Measurements from ENCODE around the gene SPATA6L.

SPATA6L gene

DNA sequence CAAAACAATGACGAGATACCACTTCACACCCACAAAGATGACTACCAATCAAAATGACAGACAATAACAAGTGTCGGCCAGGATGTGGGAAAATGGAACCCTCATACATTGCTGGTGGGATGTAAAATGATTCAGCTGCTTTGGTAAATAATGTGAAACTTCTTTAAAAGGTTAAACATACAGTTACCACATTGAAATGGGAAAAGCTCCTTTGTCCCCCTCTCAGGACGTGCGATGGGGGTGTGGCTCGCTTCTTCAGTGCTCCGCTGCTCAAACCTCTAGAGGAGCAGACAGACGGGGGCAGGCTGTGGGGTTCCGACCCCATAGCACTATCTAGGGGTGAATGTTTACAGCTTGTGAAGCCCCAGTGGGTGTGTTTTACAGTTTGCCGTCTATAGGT, 12.2 kb downstream of the SPATA6L start:
- TF ChIP-seq, protein P1, sequence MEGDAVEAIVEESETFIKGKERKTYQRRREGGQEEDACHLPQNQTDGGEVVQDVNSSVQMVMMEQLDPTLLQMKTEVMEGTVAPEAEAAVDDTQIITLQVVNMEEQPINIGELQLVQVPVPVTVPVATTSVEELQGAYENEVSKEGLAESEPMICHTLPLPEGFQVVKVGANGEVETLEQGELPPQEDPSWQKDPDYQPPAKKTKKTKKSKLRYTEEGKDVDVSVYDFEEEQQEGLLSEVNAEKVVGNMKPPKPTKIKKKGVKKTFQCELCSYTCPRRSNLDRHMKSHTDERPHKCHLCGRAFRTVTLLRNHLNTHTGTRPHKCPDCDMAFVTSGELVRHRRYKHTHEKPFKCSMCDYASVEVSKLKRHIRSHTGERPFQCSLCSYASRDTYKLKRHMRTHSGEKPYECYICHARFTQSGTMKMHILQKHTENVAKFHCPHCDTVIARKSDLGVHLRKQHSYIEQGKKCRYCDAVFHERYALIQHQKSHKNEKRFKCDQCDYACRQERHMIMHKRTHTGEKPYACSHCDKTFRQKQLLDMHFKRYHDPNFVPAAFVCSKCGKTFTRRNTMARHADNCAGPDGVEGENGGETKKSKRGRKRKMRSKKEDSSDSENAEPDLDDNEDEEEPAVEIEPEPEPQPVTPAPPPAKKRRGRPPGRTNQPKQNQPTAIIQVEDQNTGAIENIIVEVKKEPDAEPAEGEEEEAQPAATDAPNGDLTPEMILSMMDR (IDR thresholded peaks at IDR 0.05; ENCODE audit: insufficient read depth, low read length, poor library complexity, severe bottlenecking) = no peak
- TF ChIP-seq EZH2phosphoT487 (conservative IDR thresholded peaks at IDR 0.05; ENCODE audit: low read length) = no peak
- H2AFZ ChIP-seq (ENCODE audit: low read depth, low read length, severe bottlenecking) = no peak overlapping the region
- H3F3A ChIP-seq (ENCODE audit: insufficient read depth) = no peaks in the 10 kb centered on the region

DNA sequence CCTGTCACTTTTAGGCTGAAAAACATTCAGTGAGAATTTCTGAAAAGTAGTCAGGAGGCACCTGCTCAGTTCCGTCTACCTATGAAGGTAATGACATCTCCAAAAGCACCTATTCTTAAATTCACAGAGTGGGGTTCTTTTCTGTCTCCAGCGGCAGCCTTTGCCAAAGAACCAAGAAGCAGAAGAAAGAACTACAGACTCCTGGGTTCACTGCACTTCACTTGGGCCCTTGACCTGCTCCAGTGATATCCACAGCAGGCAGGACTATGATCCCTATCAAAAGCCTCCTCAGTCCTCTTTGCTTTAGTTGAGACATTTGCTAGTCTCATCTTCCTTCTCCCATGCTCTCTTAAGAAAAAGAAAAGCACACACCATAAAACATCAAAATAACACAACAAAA, 23.9 kb downstream of the SPATA6L start:
- no peaks in the 10 kb centered on the region for H3K9me3 ChIP-seq (ENCODE audit: insufficient read depth, low read length)
- H3K36me3 ChIP-seq (ENCODE audit: low read length) = no peaks in the 10 kb centered on the region
- H3K79me2 ChIP-seq (ENCODE audit: insufficient read depth, low read length) = no peaks in the 10 kb centered on the region
- H4K20me1 ChIP-seq (ENCODE audit: low read depth, low read length) = no peaks in the 10 kb centered on the region
- H3K4me3 ChIP-seq (ENCODE audit: insufficient read depth, low read length, poor library complexity, severe bottlenecking) = no peak overlapping the region
- no peaks in the 10 kb centered on the region for H3K27me3 ChIP-seq (ENCODE audit: low read length)
- H3K4me2 ChIP-seq (ENCODE audit: low read depth, low read length, poor library complexity, severe bottlenecking) = no peak overlapping the region
- no peak overlapping the region for H3K27ac ChIP-seq (ENCODE audit: low read depth, low read length)
- H3K9ac ChIP-seq (ENCODE audit: low read length) = no peak overlapping the region
- H3F3A ChIP-seq (ENCODE audit: insufficient read depth) = no peaks in the 10 kb centered on the region
- H3K9me2 ChIP-seq (replicated peaks; ENCODE audit: insufficient read depth, low read length) = no peaks in the 10 kb centered on the region
- H2AFZ ChIP-seq (ENCODE audit: low read depth, low read length, severe bottlenecking) = no peak overlapping the region
- no peak for TF ChIP-seq EZH2phosphoT487 (conservative IDR thresholded peaks at IDR 0.05; ENCODE audit: low read length)
- TF ChIP-seq, protein P1 (IDR thresholded peaks at IDR 0.05; ENCODE audit: insufficient read depth, low read length, poor library complexity, severe bottlenecking) = no peak

More for the DNA sequence above, 12.2 kb downstream of the SPATA6L start:
- Histone ChIP-seq H4K20me1 (ENCODE audit: low read depth, low read length) (no peaks in the 10 kb centered on the region), H3K9me2 (replicated peaks; ENCODE audit: insufficient read depth, low read length) (no peaks in the 10 kb centered on the region), H3K9ac (ENCODE audit: low read length) (no peak overlapping the region), H3K4me2 (ENCODE audit: low read depth, low read length, poor library complexity, severe bottlenecking) (no peak overlapping the region), H3K27ac (ENCODE audit: low read depth, low read length) (no peak overlapping the region), H3K27me3 (ENCODE audit: low read length) (no peaks in the 10 kb centered on the region), H3K4me3 (ENCODE audit: insufficient read depth, low read length, poor library complexity, severe bottlenecking) (no peak overlapping the region), H3K9me3 (ENCODE audit: insufficient read depth, low read length) (no peaks in the 10 kb centered on the region), H3K36me3 (ENCODE audit: low read length) (no peaks in the 10 kb centered on the region), H3K79me2 (ENCODE audit: insufficient read depth, low read length) (no peaks in the 10 kb centered on the region)

DNA sequence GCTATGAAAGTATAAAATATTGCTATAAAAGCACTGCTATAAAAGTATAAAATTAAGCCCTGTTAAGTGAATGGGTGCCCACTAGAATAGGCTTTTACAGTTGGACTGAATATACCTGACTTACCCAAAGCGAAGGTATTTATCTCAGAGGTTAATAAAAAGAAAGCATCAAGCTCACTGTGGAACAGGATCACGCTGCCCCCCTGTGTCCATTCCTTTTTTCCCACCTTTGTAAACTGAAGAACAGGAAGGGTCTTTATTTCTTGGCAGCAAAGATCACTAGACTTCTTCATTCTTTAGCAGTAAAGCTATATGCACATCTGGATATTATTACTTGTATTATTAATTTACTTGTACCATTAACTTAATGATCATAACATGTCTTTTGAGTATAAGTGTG, 26.3 kb downstream of the SPATA6L start:
- Histone ChIP-seq H2AFZ (ENCODE audit: low read depth, low read length, severe bottlenecking) (no peak overlapping the region), H4K20me1 (ENCODE audit: low read depth, low read length) (no peaks in the 10 kb centered on the region), H3K79me2 (ENCODE audit: insufficient read depth, low read length) (no peaks in the 10 kb centered on the region), H3K9me3 (ENCODE audit: insufficient read depth, low read length) (no peaks in the 10 kb centered on the region), H3K27me3 (ENCODE audit: low read length) (no peaks in the 10 kb centered on the region), H3K9me2 (replicated peaks; ENCODE audit: insufficient read depth, low read length) (no peaks in the 10 kb centered on the region), H3K9ac (ENCODE audit: low read length) (no peak overlapping the region), H3F3A (ENCODE audit: insufficient read depth) (no peaks in the 10 kb centered on the region), H3K27ac (ENCODE audit: low read depth, low read length) (no peak overlapping the region), H3K36me3 (ENCODE audit: low read length) (no peaks in the 10 kb centered on the region), H3K4me3 (ENCODE audit: insufficient read depth, low read length, poor library complexity, severe bottlenecking) (no peak overlapping the region), H3K4me2 (ENCODE audit: low read depth, low read length, poor library complexity, severe bottlenecking) (no peak overlapping the region)
- TF ChIP-seq, protein P1 (IDR thresholded peaks at IDR 0.05; ENCODE audit: insufficient read depth, low read length, poor library complexity, severe bottlenecking) = no peak
- TF ChIP-seq EZH2phosphoT487 (conservative IDR thresholded peaks at IDR 0.05; ENCODE audit: low read length) = no peak

All from SU-DHL-6 (cell line).